ENCODE measurements around the gene FAM216A. TPM values are rescaled to one million over a fixed set of nuclear protein-coding genes. Genes with fewer than 3 reads are reported as not detected.
"Not testable (repeated sequence)": the region's sequence is repeated elsewhere in the genome, so short reads cannot be mapped to it uniquely, and the experiment has no call there.

Gene FAM216A
- total and polyA plus RNA-seq, 2 experiments from 2014 or later, result 11.5 to 25.2 TPM

GRCh38 chr12:110424237-110424636, 44.4 kb upstream of the FAM216A start:
- H3K27ac ChIP-seq, result no peak overlapping the region
- in situ Hi-C loops (cut with MboI), result loop anchor here (10.0 kb wide), 1 partner anchor 329 kb away; no protein-coding TSS in a partner anchor
- DNase-seq, result no peak
- 0 out of 2 replicates have a peak, but pooled peaks cover 7% of the 10 kb centered on the region for H3F3A ChIP-seq (ENCODE audit: insufficient read depth)
- H3K4me2 ChIP-seq (ENCODE audit: unreplicated experiment), result no peak overlapping the region
- H3K27me3 ChIP-seq (replicated peaks; ENCODE audit: insufficient read depth), result no peaks in the 10 kb centered on the region
- no peak overlapping the region for H3K4me3 ChIP-seq
- no peak overlapping the region for H3K9ac ChIP-seq
- no peaks in the 10 kb centered on the region for H3K9me2 ChIP-seq (ENCODE audit: insufficient read depth)
- H3K36me3 ChIP-seq (ENCODE audit: low read depth), result no peaks in the 10 kb centered on the region
- peaks cover 7% of the 10 kb centered on the region; the same call in 1 of the 2 replicates for H3K4me1 ChIP-seq (ENCODE audit: insufficient read depth)
- H3K79me2 ChIP-seq (ENCODE audit: insufficient read depth), result no peaks in the 10 kb centered on the region
- 44 to 57% methylated on average over 3 of the region's 3 CpGs for WGBS, 2 experiments (ENCODE audit: low coverage in 1 of 2, low lambda C conversion rate in 2 of 2, missing lambda C conversion rate in 2 of 2)
- no peaks in the 10 kb centered on the region for H3K9me3 ChIP-seq (ENCODE audit: low read depth)
- H2AFZ ChIP-seq, result 0 out of 2 replicates have a peak overlapping the region, but pooled peaks have one; percentile 14
- TF ChIP-seq EZH2phosphoT487 (IDR thresholded peaks at IDR 0.05; ENCODE audit: insufficient read depth, low read depth) (no peak), EZH2 (IDR thresholded peaks at IDR 0.05; ENCODE audit: insufficient read depth, poor library complexity, severe bottlenecking) (no peak)
- H4K20me1 ChIP-seq (ENCODE audit: insufficient read depth), result no peaks in the 10 kb centered on the region

GRCh38 chr12:110426406-110426805, 42.2 kb upstream of the FAM216A start:
- no peak overlapping the region for H3K4me3 ChIP-seq
- 1 to 2% methylated on average over 3 of the region's 3 CpGs for WGBS, 2 experiments (ENCODE audit: low coverage in 1 of 2, low lambda C conversion rate in 2 of 2, missing lambda C conversion rate in 2 of 2)
- no peaks in the 10 kb centered on the region for H3K9me2 ChIP-seq (ENCODE audit: insufficient read depth)
- no peaks in the 10 kb centered on the region for H3K36me3 ChIP-seq (ENCODE audit: low read depth)
- no peak overlapping the region for H3K9ac ChIP-seq
- H3F3A ChIP-seq (ENCODE audit: insufficient read depth), result 0 out of 2 replicates have a peak, but pooled peaks cover 7% of the 10 kb centered on the region
- H3K79me2 ChIP-seq (ENCODE audit: insufficient read depth), result no peaks in the 10 kb centered on the region
- peaks cover 7% of the 10 kb centered on the region; the same call in 1 of the 2 replicates for H3K4me1 ChIP-seq (ENCODE audit: insufficient read depth)
- H4K20me1 ChIP-seq (ENCODE audit: insufficient read depth), result no peaks in the 10 kb centered on the region
- H3K4me2 ChIP-seq (ENCODE audit: unreplicated experiment), result no peak overlapping the region
- H2AFZ ChIP-seq, result peak overlapping the region; percentile 62; the same call in 1 of the 2 replicates
- TF ChIP-seq EZH2phosphoT487 (IDR thresholded peaks at IDR 0.05; ENCODE audit: insufficient read depth, low read depth), result no peak
- TF ChIP-seq EZH2 (IDR thresholded peaks at IDR 0.05; ENCODE audit: insufficient read depth, poor library complexity, severe bottlenecking), result no peak
- no peaks in the 10 kb centered on the region for H3K9me3 ChIP-seq (ENCODE audit: low read depth)
- no peak for DNase-seq
- no peaks in the 10 kb centered on the region for H3K27me3 ChIP-seq (replicated peaks; ENCODE audit: insufficient read depth)
- no peak overlapping the region for H3K27ac ChIP-seq
- in situ Hi-C loops (cut with MboI), result loop anchor here (10.0 kb wide), 1 partner anchor 332 kb away; no protein-coding TSS in a partner anchor

GRCh38 chr12:110429676-110430075, 39.0 kb upstream of the FAM216A start:
- H3K4me2 ChIP-seq (ENCODE audit: unreplicated experiment); H3K27me3 ChIP-seq (replicated peaks; ENCODE audit: insufficient read depth); H3K4me3 ChIP-seq; H3K36me3 ChIP-seq (ENCODE audit: low read depth); H2AFZ ChIP-seq; H3K4me1 ChIP-seq (ENCODE audit: insufficient read depth); H3K9me2 ChIP-seq (ENCODE audit: insufficient read depth); H3K27ac ChIP-seq; H3K79me2 ChIP-seq (ENCODE audit: insufficient read depth); H3K9ac ChIP-seq; H3K9me3 ChIP-seq (ENCODE audit: low read depth); H4K20me1 ChIP-seq (ENCODE audit: insufficient read depth); DNase-seq: not testable (repeated sequence)
- in situ Hi-C loops (cut with MboI), result loop anchor here (10.0 kb wide), 1 partner anchor 335 kb away; no protein-coding TSS in a partner anchor
- H3F3A ChIP-seq (ENCODE audit: insufficient read depth), result peaks cover 29% of the 10 kb centered on the region
- WGBS, 2 experiments (ENCODE audit: low coverage in 1 of 2, low lambda C conversion rate in 2 of 2, missing lambda C conversion rate in 2 of 2), result 83 to 85% methylated on average over 7 to 15 of the region's 15 CpGs

GRCh38 chr12:110431957-110432587, 36.6 kb upstream of the FAM216A start:
- H3K27ac ChIP-seq, result no peak overlapping the region
- H2AFZ ChIP-seq, result peak overlapping the region; percentile 81; the same call in 1 of the 2 replicates
- no peaks in the 10 kb centered on the region for H3K9me2 ChIP-seq (ENCODE audit: insufficient read depth)
- 80 to 82% methylated on average over 12 of the region's 12 CpGs for WGBS, 2 experiments (ENCODE audit: low coverage in 1 of 2, low lambda C conversion rate in 2 of 2, missing lambda C conversion rate in 2 of 2)
- H3K4me2 ChIP-seq (ENCODE audit: unreplicated experiment), result peak overlapping the region; percentile 57
- peaks cover 11% of the 10 kb centered on the region; the same call in 1 of the 2 replicates for H3K4me1 ChIP-seq (ENCODE audit: insufficient read depth)
- in situ Hi-C loops (cut with MboI), result no loop called here
- peak overlapping the region; percentile 81 for H3K9ac ChIP-seq
- no peaks in the 10 kb centered on the region for H3K79me2 ChIP-seq (ENCODE audit: insufficient read depth)
- H3F3A ChIP-seq (ENCODE audit: insufficient read depth), result peaks cover 39% of the 10 kb centered on the region
- no peaks in the 10 kb centered on the region for H3K27me3 ChIP-seq (replicated peaks; ENCODE audit: insufficient read depth)
- TF ChIP-seq EZH2phosphoT487 (IDR thresholded peaks at IDR 0.05; ENCODE audit: insufficient read depth, low read depth) (no peak), EZH2 (IDR thresholded peaks at IDR 0.05; ENCODE audit: insufficient read depth, poor library complexity, severe bottlenecking) (no peak)
- no peaks in the 10 kb centered on the region for H3K9me3 ChIP-seq (ENCODE audit: low read depth)
- no peaks in the 10 kb centered on the region for H4K20me1 ChIP-seq (ENCODE audit: insufficient read depth)
- peaks cover 26% of the 10 kb centered on the region for H3K36me3 ChIP-seq (ENCODE audit: low read depth)
- DNase-seq, result no peak
- H3K4me3 ChIP-seq, result peak overlapping the region; percentile 78; the same call in 1 of the 2 replicates
